ENCODE measurements around the gene NRIP1. TPM values are rescaled to one million over a fixed set of nuclear protein-coding genes. Genes with fewer than 3 reads are reported as not detected.

The NRIP1 gene
- total RNA-seq, 1 experiment from 2014 or later: 29.6 TPM

DNA sequence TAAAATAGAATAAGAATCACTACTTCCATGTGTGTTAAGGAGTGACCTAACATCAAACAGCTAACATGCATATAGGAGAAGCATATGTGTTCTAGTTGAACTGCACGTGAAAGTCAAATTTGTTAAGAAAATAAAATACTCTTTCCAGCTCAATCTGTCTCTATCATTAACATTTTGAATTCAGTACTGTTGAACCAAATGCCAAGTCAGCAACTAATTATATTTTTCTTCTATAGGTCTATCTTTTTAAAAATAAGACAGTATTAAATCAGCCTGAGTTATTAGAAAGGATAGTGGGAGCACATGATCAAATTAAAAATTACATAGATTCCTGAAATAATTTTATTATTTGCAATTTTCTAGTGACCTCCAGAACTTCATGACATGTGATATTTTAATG is 141.8 kb downstream of the NRIP1 start:
- RAD21 ChIA-PET (ENCODE audit: low non-redundant PET in 1 of 2, low total read pairs in 2 of 2, uncharacterized antibody in 2 of 2, unreplicated experiment in 2 of 2): no interaction called here
- Histone ChIP-seq H3K9me2 (ENCODE audit: insufficient read depth) (no peaks in the 10 kb centered on the region), H3K36me3 (ENCODE audit: control insufficient read depth in 1 of 2, insufficient read depth in 2 of 2, low read length in 2 of 2) (no peaks in the 10 kb centered on the region), H3K9ac (ENCODE audit: low read length) (no peak overlapping the region), H2AFZ (ENCODE audit: low read depth, low read length, poor library complexity, severe bottlenecking) (no peak overlapping the region), H3K79me2 (ENCODE audit: insufficient read depth, low read length) (no peaks in the 10 kb centered on the region), H3K4me3 (replicated peaks in 1 of 2; ENCODE audit: low read depth in 1 of 2, low read length in 2 of 2) (no peak overlapping the region), H3K9me3 (ENCODE audit: control insufficient read depth in 1 of 2, insufficient read depth in 1 of 2, low read depth in 1 of 2, low read length in 2 of 2) (0 out of 4 replicates have a peak, but pooled peaks cover 0 to 3% of the 10 kb centered on the region in 2 experiments), H3K27me3 (ENCODE audit: insufficient read depth, low read length) (no peaks in the 10 kb centered on the region), H3K4me2 (ENCODE audit: low read length) (no peak overlapping the region), H4K20me1 (ENCODE audit: insufficient read depth) (no peaks in the 10 kb centered on the region), H3K4me1 (ENCODE audit: control insufficient read depth in 1 of 2, insufficient read depth in 2 of 2, low read length in 2 of 2) (no peaks in the 10 kb centered on the region), H3K27ac (ENCODE audit: low read depth, low read length) (no peak overlapping the region)
- POLR2A ChIA-PET: no interaction called here
- BruUV-seq (replicated peaks): no TSS peak
- ATAC-seq (no peak), DNase-seq (ENCODE audit: low read depth, low spot score) (no peak)
- TF ChIP-seq JUND (IDR thresholded peaks at IDR 0.05): no peak
- TF ChIP-seq, protein P1, sequence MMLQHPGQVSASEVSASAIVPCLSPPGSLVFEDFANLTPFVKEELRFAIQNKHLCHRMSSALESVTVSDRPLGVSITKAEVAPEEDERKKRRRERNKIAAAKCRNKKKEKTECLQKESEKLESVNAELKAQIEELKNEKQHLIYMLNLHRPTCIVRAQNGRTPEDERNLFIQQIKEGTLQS (IDR thresholded peaks at IDR 0.05): no peak
- no peak for TF ChIP-seq SP1 (IDR thresholded peaks at IDR 0.05; ENCODE audit: low read depth)
- TF ChIP-seq POLR2AphosphoS5 (IDR thresholded peaks at IDR 0.05; ENCODE audit: low read depth, low read length): no peak
- TF ChIP-seq ZFX (IDR thresholded peaks at IDR 0.05): no peak
- no peak for TF ChIP-seq SIN3A (IDR thresholded peaks at IDR 0.05; ENCODE audit: low read depth)
- TF ChIP-seq ZNF274 (IDR thresholded peaks at IDR 0.05; ENCODE audit: low read depth, low read length): no peak
- TF ChIP-seq YY1 (IDR thresholded peaks at IDR 0.05; ENCODE audit: extremely low read depth, insufficient replicate concordance, low read depth, low read length): no peak
- TF ChIP-seq, protein P2, sequence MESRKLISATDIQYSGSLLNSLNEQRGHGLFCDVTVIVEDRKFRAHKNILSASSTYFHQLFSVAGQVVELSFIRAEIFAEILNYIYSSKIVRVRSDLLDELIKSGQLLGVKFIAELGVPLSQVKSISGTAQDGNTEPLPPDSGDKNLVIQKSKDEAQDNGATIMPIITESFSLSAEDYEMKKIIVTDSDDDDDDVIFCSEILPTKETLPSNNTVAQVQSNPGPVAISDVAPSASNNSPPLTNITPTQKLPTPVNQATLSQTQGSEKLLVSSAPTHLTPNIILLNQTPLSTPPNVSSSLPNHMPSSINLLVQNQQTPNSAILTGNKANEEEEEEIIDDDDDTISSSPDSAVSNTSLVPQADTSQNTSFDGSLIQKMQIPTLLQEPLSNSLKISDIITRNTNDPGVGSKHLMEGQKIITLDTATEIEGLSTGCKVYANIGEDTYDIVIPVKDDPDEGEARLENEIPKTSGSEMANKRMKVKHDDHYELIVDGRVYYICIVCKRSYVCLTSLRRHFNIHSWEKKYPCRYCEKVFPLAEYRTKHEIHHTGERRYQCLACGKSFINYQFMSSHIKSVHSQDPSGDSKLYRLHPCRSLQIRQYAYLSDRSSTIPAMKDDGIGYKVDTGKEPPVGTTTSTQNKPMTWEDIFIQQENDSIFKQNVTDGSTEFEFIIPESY (IDR thresholded peaks at IDR 0.05; ENCODE audit: extremely low read depth, insufficient replicate concordance, low read length): no peak
- no peak for TF ChIP-seq ELF1 (IDR thresholded peaks at IDR 0.05; ENCODE audit: borderline replicate concordance, low read depth)
- TF ChIP-seq CEBPB (IDR thresholded peaks at IDR 0.05; ENCODE audit: low read depth): no peak
- no peak for TF ChIP-seq POLR2A (IDR thresholded peaks at IDR 0.05; ENCODE audit: borderline replicate concordance, extremely low read depth, insufficient read depth, insufficient read length)
- no peak for TF ChIP-seq EGR1 (IDR thresholded peaks at IDR 0.05; ENCODE audit: low read depth)
- TF ChIP-seq SRF (IDR thresholded peaks at IDR 0.05; ENCODE audit: low read depth): no peak
- TF ChIP-seq TCF7L2 (IDR thresholded peaks at IDR 0.05; ENCODE audit: borderline replicate concordance, extremely low read depth, insufficient read depth, insufficient read length): no peak
- TF ChIP-seq, protein P3, sequence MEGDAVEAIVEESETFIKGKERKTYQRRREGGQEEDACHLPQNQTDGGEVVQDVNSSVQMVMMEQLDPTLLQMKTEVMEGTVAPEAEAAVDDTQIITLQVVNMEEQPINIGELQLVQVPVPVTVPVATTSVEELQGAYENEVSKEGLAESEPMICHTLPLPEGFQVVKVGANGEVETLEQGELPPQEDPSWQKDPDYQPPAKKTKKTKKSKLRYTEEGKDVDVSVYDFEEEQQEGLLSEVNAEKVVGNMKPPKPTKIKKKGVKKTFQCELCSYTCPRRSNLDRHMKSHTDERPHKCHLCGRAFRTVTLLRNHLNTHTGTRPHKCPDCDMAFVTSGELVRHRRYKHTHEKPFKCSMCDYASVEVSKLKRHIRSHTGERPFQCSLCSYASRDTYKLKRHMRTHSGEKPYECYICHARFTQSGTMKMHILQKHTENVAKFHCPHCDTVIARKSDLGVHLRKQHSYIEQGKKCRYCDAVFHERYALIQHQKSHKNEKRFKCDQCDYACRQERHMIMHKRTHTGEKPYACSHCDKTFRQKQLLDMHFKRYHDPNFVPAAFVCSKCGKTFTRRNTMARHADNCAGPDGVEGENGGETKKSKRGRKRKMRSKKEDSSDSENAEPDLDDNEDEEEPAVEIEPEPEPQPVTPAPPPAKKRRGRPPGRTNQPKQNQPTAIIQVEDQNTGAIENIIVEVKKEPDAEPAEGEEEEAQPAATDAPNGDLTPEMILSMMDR (IDR thresholded peaks at IDR 0.05 in 2 of 3, conservative IDR thresholded peaks at IDR 0.05 in 1 of 3; ENCODE audit: borderline replicate concordance in 1 of 3, insufficient read depth in 1 of 3, low read depth in 2 of 3, low read length in 2 of 3): no peak
- no peak for TF ChIP-seq RAD21 (IDR thresholded peaks at IDR 0.05; ENCODE audit: low read depth)
- TF ChIP-seq EZH2phosphoT487 (IDR thresholded peaks at IDR 0.05; ENCODE audit: borderline replicate concordance): no peak
- TF ChIP-seq, protein P4, sequence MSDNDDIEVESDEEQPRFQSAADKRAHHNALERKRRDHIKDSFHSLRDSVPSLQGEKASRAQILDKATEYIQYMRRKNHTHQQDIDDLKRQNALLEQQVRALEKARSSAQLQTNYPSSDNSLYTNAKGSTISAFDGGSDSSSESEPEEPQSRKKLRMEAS (IDR thresholded peaks at IDR 0.05): no peak
- CTCF ChIA-PET: no interaction called here
- intact Hi-C loops (cut with micrococcal nuclease): no loop called here

Data from HCT116 (cell line).